Ovary (tissue), 3 donors: Measurements from ENCODE around the gene RAD21L1.

Source experiments
- CTCF ChIP-seq, 3 donors: fragments of 450-650 bp in 2 of 3; fragments of 200-600 bp in 1 of 3; IDR thresholded peaks; one replicate each; pipeline versions ENCODE4 v1.5.1 to v1.8.0; 2016 to 2022; ENCODE audit warnings: antibody characterized with exemption in 3 of 3, mild to moderate bottlenecking in 1 of 3
- POLR2A ChIP-seq: fragments of 450-650 bp; IDR thresholded peaks from one replicate; pipeline ENCODE4 v1.6.1; 2017; ENCODE audit warnings: antibody characterized with exemption, mild to moderate bottlenecking, moderate library complexity
- donor health status: DM: no; HTN: no; CAD: no.

GRCh38 chr20:1196634-1197033 lies 29.2 kb upstream of the RAD21L1 start:
- no peak for TF ChIP-seq POLR2A
- no peak for TF ChIP-seq CTCF (IDR thresholded peaks at IDR 0.05)
